Body of pancreas (tissue), 4 donors: ENCODE data around the gene R3HDM4.

Experiments
- CTCF ChIP-seq, 7 experiments: fragments of 450-650 bp in 4 of 7; fragments of 200-600 bp in 3 of 7; sonication (generic) in 3 of 7; IDR thresholded peaks; one replicate each; pipeline ENCODE4 v1.5.1; 2016 to 2019; ENCODE audit warnings: antibody characterized with exemption in 7 of 7
- POLR2A ChIP-seq, 3 donors: fragments of 450-650 bp; IDR thresholded peaks; one replicate each; pipeline ENCODE4 v1.6.1; 2016; ENCODE audit warnings: antibody characterized with exemption in 3 of 3, mild to moderate bottlenecking in 2 of 3

- TF ChIP-seq CTCF (IDR thresholded peaks at IDR 0.05) (no peak), POLR2A (IDR thresholded peaks at IDR 0.05) (no peak)
Measured at GRCh38 chr19:875265-875879, 37.6 kb downstream of the R3HDM4 start.
